ENCODE data around the gene KRTAP5-8. TPM values are rescaled to one million over a fixed set of nuclear protein-coding genes. Genes with fewer than 3 reads are reported as not detected.
"Not testable (repeated sequence)": the region's sequence is repeated elsewhere in the genome, so short reads cannot be mapped to it uniquely, and the experiment has no call there.

Gene KRTAP5-8, protein sequence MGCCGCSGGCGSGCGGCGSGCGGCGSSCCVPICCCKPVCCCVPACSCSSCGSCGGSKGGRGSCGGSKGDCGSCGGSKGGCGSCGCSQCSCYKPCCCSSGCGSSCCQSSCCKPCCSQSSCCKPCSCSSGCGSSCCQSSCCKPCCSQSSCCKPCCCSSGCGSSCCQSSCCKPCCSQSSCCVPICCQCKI
- total RNA-seq (not detected), polyA plus RNA-seq (ENCODE audit: insufficient read length in 2 of 2) (under 1 TPM in 1 of 2 donors, not detected in 1; 0.22 TPM)
- long read RNA-seq, donor 1, partial matches to known transcripts = 0 of 1 reads
- long read RNA-seq, donor 1, other reads (novel, unspliced or antisense) = 0 of 1 reads
- long read RNA-seq, donor 2, partial matches to known transcripts = 0 of 1 reads
- long read RNA-seq, donor 2, other reads (novel, unspliced or antisense) = 0 of 1 reads
- long read RNA-seq, donor 3 = 0 reads
- long read RNA-seq, donor 4 = 0 reads

DNA sequence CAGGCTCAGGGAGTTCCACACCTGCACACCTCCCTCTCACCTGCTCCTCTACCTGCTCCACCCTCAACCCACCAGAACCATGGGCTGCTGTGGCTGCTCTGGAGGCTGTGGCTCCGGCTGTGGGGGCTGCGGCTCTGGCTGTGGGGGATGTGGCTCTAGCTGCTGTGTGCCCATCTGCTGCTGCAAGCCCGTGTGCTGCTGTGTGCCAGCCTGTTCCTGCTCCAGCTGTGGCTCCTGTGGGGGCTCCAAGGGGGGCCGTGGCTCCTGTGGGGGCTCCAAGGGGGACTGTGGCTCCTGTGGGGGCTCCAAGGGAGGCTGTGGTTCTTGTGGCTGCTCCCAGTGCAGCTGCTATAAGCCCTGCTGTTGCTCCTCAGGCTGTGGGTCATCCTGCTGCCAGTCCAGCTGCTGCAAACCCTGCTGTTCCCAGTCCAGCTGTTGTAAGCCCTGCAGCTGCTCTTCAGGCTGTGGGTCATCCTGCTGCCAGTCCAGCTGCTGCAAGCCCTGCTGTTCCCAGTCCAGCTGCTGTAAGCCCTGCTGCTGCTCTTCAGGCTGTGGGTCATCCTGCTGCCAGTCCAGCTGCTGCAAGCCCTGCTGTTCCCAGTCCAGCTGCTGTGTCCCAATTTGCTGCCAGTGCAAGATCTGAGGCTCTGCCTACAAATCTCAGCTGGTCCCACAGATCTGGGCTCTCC lies at the start of gene KRTAP5-8:
Gene KRTAP5-8 (plus strand): TSS at position 49 of the 689 bp plus-strand sequence. CDS start 31 bp downstream, at position 80.
- H3K4me3 ChIP-seq (ENCODE audit: low read depth, low read length); H3K36me3 ChIP-seq (ENCODE audit: control insufficient read depth, insufficient read depth, low read length); H3K27ac ChIP-seq (ENCODE audit: low read depth, low read length); H3K4me1 ChIP-seq (ENCODE audit: control insufficient read depth, insufficient read depth, low read length); H3K27me3 ChIP-seq (ENCODE audit: control insufficient read depth, insufficient read depth, low read length); DNase-seq (ENCODE audit: low read depth in 4 of 6, low spot score in 6 of 6); H3K9me3 ChIP-seq (ENCODE audit: control insufficient read depth, insufficient read depth, low read length): not testable (repeated sequence)
- WGBS (ENCODE audit: insufficient coverage) = 56% methylated on average over 2 of the region's 4 CpGs

DNA sequence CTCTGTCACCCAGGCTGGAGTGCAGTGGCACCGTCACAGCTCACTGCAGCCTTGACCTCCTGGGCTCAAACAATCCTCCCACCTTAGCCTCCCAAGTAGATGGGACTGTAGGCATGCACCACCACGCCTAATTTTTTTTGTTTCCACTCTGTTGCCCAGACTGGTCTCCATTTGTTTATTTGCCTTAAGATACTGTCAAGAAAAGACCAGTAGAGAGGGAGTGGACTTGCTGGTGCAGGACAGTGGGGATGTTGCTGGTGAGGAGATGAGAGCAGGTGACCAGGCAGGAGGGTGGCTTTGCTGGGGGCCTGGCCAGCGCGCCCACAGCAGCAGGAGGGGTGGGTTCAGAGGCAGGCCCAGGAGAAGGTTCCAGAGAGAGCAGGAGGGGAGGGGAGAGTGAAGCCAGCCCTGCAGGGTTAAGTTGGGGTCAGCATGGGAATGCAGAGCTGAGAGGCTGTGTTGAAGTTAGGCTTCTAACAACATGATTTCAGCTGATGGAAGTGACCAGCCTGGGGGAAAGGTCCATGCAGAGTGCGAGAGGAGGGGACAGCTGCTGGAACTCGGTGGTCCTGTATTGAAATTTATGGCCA lies 49.0 kb upstream of the KRTAP5-8 start:
- Histone ChIP-seq H3K27me3 (ENCODE audit: control insufficient read depth, insufficient read depth, low read length) (no peaks in the 10 kb centered on the region), H3K9me3 (ENCODE audit: control insufficient read depth, insufficient read depth, low read length) (no peaks in the 10 kb centered on the region), H3K4me3 (ENCODE audit: low read depth, low read length) (no peak overlapping the region), H3K27ac (ENCODE audit: low read depth, low read length) (no peak overlapping the region), H3K4me1 (ENCODE audit: control insufficient read depth, insufficient read depth, low read length) (peaks cover 14% of the 10 kb centered on the region), H3K36me3 (ENCODE audit: control insufficient read depth, insufficient read depth, low read length) (peaks cover 72% of the 10 kb centered on the region)
- 83% methylated on average over 5 of the region's 6 CpGs for WGBS (ENCODE audit: insufficient coverage)
- no peak for DNase-seq (ENCODE audit: low read depth in 4 of 6, low spot score in 6 of 6)

DNA sequence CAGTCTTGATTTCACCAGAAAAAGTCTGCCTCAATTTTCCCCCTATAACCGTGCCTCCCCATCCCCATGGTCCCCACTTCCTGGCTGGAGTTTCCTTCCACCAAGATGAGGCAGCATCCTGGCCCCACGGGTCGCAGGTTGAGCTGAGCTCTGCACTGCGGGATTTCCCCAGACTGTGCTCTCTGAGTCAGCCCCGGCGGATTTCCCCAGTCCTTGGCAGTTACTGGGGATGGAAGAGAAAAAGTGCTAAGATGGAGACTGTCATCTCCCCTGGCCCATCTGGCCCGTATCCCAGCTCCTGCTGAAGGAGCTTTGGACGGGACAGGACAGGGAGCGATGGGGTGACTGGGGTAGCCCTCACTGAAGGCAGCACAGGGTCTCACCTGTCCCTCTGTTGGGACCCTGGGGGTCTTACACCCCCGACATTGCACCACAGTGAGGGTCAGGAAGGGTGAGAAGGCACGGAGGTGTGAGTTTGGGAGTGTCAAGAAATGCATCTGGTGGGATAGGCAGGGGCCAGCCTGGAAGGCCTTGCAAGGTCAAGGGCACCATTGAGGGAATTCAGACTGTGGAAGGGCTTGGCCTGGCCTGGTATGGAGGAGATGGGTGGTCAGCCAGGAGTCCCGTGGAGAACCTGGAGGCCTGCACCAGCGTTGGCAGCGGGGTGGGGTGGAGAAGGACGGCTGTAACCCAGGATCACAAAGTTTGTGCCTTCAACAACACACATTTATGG lies 48.3 kb upstream of the KRTAP5-8 start:
- Histone ChIP-seq H3K4me3 (ENCODE audit: low read depth, low read length) (no peak overlapping the region), H3K36me3 (ENCODE audit: control insufficient read depth, insufficient read depth, low read length) (peaks cover 66% of the 10 kb centered on the region), H3K4me1 (ENCODE audit: control insufficient read depth, insufficient read depth, low read length) (peaks cover 14% of the 10 kb centered on the region), H3K27me3 (ENCODE audit: control insufficient read depth, insufficient read depth, low read length) (no peaks in the 10 kb centered on the region), H3K27ac (ENCODE audit: low read depth, low read length) (no peak overlapping the region), H3K9me3 (ENCODE audit: control insufficient read depth, insufficient read depth, low read length) (no peaks in the 10 kb centered on the region)
- 95% methylated on average over 9 of the region's 15 CpGs for WGBS (ENCODE audit: insufficient coverage)
- DNase-seq (ENCODE audit: low read depth in 4 of 6, low spot score in 6 of 6) = no peak

DNA sequence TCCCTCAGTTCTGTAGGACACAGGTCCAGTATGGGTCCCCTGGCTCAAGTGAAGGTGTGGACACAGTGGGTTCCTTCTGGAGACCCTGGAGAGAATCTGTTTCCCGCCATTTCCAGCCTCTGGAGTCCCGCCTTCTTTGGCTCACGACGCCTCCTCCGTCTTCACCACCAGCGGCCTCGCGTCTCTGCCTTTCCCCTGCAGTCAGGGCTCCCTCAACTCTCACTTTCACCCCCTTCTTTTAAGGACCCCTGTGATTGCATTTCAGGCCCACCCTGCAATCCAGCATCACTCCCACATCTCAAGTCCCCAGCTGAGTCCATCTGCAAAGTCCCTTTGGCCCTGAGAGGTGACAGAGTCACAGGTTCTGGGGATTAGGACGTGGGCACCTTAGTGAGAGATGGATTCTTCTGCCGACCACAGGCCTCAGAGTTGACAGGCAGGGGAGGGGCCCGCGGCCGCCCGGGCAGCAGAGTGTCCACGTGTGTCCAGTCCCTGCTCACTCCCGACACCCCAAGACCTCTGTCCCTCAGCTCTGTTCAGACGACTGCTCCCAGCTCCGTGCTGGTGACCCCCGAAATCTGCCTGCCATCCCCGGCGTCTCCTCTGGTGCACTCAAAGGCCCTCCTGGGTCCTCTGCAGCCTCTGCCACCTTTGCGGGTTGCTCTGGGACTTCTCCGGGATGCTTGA lies 47.6 kb upstream of the KRTAP5-8 start:
- H3K27ac ChIP-seq (ENCODE audit: low read depth, low read length) = no peak overlapping the region
- DNase-seq (ENCODE audit: low read depth in 4 of 6, low spot score in 6 of 6) = no peak
- no peak overlapping the region for H3K4me3 ChIP-seq (ENCODE audit: low read depth, low read length)
- peaks cover 14% of the 10 kb centered on the region for H3K4me1 ChIP-seq (ENCODE audit: control insufficient read depth, insufficient read depth, low read length)
- H3K27me3 ChIP-seq (ENCODE audit: control insufficient read depth, insufficient read depth, low read length) = no peaks in the 10 kb centered on the region
- peaks cover 65% of the 10 kb centered on the region for H3K36me3 ChIP-seq (ENCODE audit: control insufficient read depth, insufficient read depth, low read length)
- 95% methylated on average over 23 of the region's 23 CpGs for WGBS (ENCODE audit: insufficient coverage)
- H3K9me3 ChIP-seq (ENCODE audit: control insufficient read depth, insufficient read depth, low read length) = no peaks in the 10 kb centered on the region

DNA sequence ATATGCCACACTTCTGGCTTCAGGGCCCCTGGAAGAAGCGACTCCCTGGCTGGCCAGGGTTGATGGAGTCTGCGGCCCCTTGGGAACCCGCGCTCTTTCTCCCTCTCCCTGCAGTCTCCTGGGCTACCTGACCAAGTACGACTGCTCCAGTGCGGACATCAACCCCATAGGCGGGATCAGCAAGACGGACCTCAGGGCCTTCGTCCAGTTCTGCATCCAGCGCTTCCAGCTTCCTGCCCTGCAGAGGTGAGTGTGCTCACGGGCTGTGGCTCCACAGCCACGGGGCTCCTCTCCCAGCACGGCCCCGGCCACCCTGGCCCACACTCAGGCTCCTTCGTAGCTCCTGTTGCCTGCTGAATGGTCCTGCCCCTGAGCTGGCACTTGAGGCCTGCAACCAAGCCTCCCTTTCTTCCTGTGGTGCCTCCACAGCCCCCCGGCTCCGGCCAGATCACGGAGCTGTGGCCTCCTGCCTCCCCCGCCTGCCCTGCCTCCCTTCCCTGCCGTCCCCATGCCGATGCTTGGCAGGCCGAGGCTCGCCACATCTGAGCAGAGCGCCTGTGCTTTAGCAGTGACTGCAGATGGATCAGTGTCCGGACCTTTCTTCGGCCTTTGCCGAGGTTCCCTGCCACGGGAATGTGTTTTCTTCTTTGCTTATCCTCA lies 47.0 kb upstream of the KRTAP5-8 start:
- 95% methylated on average over 28 of the region's 28 CpGs for WGBS (ENCODE audit: insufficient coverage)
- Histone ChIP-seq H3K27ac (ENCODE audit: low read depth, low read length) (no peak overlapping the region), H3K36me3 (ENCODE audit: control insufficient read depth, insufficient read depth, low read length) (peaks cover 65% of the 10 kb centered on the region), H3K4me1 (ENCODE audit: control insufficient read depth, insufficient read depth, low read length) (peaks cover 14% of the 10 kb centered on the region), H3K9me3 (ENCODE audit: control insufficient read depth, insufficient read depth, low read length) (no peaks in the 10 kb centered on the region), H3K4me3 (ENCODE audit: low read depth, low read length) (no peak overlapping the region), H3K27me3 (ENCODE audit: control insufficient read depth, insufficient read depth, low read length) (no peaks in the 10 kb centered on the region)
- DNase-seq (ENCODE audit: low read depth in 4 of 6, low spot score in 6 of 6) = no peak

DNA sequence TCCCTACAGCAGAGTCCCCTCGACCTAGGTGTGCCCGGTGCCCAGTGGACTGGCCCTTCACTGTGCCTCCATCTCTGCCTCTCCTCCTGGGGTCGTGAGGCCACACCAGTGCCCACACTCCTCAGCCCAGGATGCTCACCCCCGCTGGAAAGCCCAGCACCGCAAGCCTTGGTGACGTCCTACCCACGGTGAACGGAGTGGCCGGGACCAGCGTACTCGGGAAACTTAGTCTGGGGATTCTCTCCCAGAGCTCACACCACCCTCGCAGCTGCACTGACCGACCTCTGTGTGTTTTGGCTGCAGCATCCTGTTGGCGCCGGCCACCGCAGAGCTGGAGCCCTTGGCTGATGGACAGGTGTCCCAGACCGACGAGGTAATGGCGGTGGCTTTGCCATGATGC lies 46.3 kb upstream of the KRTAP5-8 start:
- WGBS (ENCODE audit: insufficient coverage) = 96% methylated on average over 19 of the region's 19 CpGs
- no peak for DNase-seq (ENCODE audit: low read depth in 4 of 6, low spot score in 6 of 6)

DNA sequence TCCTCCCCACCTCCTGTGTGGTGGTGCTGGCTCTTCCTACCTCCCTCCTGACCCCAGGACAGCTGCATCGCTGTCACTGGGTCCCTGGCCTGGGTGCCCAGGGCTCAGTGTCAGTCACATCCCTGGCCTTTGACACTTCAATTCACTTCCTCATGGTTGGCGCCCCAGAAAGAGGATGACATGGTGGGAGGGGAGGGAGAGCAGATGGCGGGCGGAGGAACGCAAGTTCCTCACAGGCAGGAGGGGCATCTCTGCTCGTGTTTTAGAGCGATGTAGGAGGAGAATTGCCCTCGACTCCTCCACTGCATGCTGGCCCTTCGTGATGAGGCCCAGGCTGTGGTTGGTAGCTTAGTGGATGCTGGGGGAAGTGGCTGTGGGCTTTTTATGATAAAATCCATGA lies 45.9 kb upstream of the KRTAP5-8 start:
- DNase-seq (ENCODE audit: low read depth in 4 of 6, low spot score in 6 of 6) = no peak
- no peaks in the 10 kb centered on the region for H3K9me3 ChIP-seq (ENCODE audit: control insufficient read depth, insufficient read depth, low read length)
- H3K4me1 ChIP-seq (ENCODE audit: control insufficient read depth, insufficient read depth, low read length) = peaks cover 14% of the 10 kb centered on the region
- WGBS (ENCODE audit: insufficient coverage) = 90% methylated on average over 5 of the region's 9 CpGs
- no peak overlapping the region for H3K27ac ChIP-seq (ENCODE audit: low read depth, low read length)
- H3K27me3 ChIP-seq (ENCODE audit: control insufficient read depth, insufficient read depth, low read length) = no peaks in the 10 kb centered on the region
- H3K4me3 ChIP-seq (ENCODE audit: low read depth, low read length) = no peak overlapping the region
- peaks cover 65% of the 10 kb centered on the region for H3K36me3 ChIP-seq (ENCODE audit: control insufficient read depth, insufficient read depth, low read length)

More for the DNA sequence above, 46.3 kb upstream of the KRTAP5-8 start:
- Histone ChIP-seq H3K4me3 (ENCODE audit: low read depth, low read length) (no peak overlapping the region), H3K9me3 (ENCODE audit: control insufficient read depth, insufficient read depth, low read length) (no peaks in the 10 kb centered on the region), H3K27me3 (ENCODE audit: control insufficient read depth, insufficient read depth, low read length) (no peaks in the 10 kb centered on the region), H3K36me3 (ENCODE audit: control insufficient read depth, insufficient read depth, low read length) (peaks cover 63% of the 10 kb centered on the region), H3K4me1 (ENCODE audit: control insufficient read depth, insufficient read depth, low read length) (peaks cover 14% of the 10 kb centered on the region), H3K27ac (ENCODE audit: low read depth, low read length) (no peak overlapping the region)

DNA sequence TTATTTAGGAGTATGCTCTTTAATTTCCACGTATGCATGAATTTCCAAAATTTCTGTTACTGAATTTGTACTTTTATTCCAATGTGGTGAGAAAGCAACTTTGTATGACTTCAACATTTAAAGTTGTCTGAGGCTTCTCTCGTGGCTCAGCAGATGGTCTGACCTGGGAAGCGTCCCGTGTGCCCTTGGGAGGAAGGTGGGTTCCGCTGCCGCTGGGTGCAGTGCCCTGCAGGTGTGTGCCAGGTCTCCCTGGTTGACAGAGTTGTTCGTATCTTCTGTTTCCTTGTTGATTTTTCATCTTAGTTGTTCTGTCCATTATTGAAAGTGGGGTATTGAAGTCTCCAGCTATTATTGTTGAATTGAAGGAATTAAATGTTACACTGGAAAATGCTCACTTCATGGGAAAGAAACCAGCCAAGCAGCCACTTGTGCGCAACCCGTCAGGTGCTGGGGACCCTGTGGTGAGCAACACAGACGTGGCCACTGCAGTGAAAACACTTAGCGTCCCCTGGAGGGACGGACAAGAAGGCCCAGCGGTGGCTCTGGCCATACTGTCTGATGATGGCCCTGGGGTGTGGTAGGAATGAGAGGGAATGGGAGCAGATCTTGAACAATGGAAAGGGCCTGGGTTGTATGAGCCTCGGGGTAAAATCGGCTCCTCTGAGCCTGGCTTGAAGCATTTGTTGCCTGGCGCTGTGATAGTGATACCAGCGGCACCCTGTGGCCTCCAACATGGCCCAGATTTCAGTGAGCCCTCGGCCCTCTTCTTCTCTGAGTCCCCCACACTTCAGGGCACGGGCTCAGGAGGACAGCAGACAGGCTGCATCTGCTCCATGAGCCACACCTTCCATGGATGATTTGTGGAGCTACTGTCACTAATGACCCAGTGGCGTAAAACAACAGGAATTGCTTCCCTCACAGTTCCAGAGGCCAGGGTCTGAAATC lies 42.3 kb upstream of the KRTAP5-8 start:
- H3K36me3 ChIP-seq (ENCODE audit: control insufficient read depth, insufficient read depth, low read length) = peaks cover 68% of the 10 kb centered on the region
- H3K4me1 ChIP-seq (ENCODE audit: control insufficient read depth, insufficient read depth, low read length) = peaks cover under 1% of the 10 kb centered on the region
- DNase-seq (ENCODE audit: low read depth in 4 of 6, low spot score in 6 of 6) = no peak
- no peaks in the 10 kb centered on the region for H3K9me3 ChIP-seq (ENCODE audit: control insufficient read depth, insufficient read depth, low read length)
- no peaks in the 10 kb centered on the region for H3K27me3 ChIP-seq (ENCODE audit: control insufficient read depth, insufficient read depth, low read length)
- H3K4me3 ChIP-seq (ENCODE audit: low read depth, low read length) = no peak overlapping the region
- WGBS (ENCODE audit: insufficient coverage) = 93% methylated on average over 19 of the region's 20 CpGs
- no peak overlapping the region for H3K27ac ChIP-seq (ENCODE audit: low read depth, low read length)
